GM23338 (cell line): ENCODE data around the gene OR4D1. TPM values are rescaled to one million over a fixed set of nuclear protein-coding genes. Genes with fewer than 3 reads are reported as not detected.

Experiments used
- ATAC-seq: fragments of 200-7000 bp; cut with Tn5 transposase; 3 replicates; pipeline ENCODE4 v1.9.1; 2020
- DNase-seq: peaks from one replicate; pipeline ENCODE4 v3.0.0-alpha.2; 2015; ENCODE audit warnings: low spot score
- H2AFZ ChIP-seq: fragments of 200-600 bp; sonication (generic); 2 replicates; pipeline ENCODE4 v1.8.0; 2016; ENCODE audit warnings: antibody characterized with exemption, mild to moderate bottlenecking, moderate library complexity
- H3F3A ChIP-seq: fragments of 200-600 bp; sonication (generic); replicated peaks from 2 replicates; pipeline ENCODE4 v1.8.0; 2017; ENCODE audit warnings: antibody characterized with exemption, mixed run types, low read depth
- H3K27ac ChIP-seq: fragments of 200-600 bp; sonication (generic); 2 replicates; pipeline ENCODE4 v1.6.1; 2016; ENCODE audit warnings: low read depth
- H3K27me3 ChIP-seq: fragments of 200-600 bp; sonication (generic); 2 replicates; pipeline ENCODE4 v1.8.0; 2016; ENCODE audit warnings: mild to moderate bottlenecking, mixed run types, moderate library complexity; ENCODE audit not compliant: insufficient read depth
- H3K36me3 ChIP-seq: fragments of 200-600 bp; sonication (generic); 2 replicates; pipeline ENCODE4 v1.8.0; 2016; ENCODE audit warnings: mild to moderate bottlenecking; ENCODE audit not compliant: insufficient read depth
- H3K4me1 ChIP-seq: fragments of 200-600 bp; sonication (generic); 2 replicates; pipeline ENCODE4 v1.8.0; 2016; ENCODE audit warnings: mild to moderate bottlenecking, moderate library complexity; ENCODE audit not compliant: insufficient read depth
- H3K4me2 ChIP-seq: fragments of 200-600 bp; sonication (generic); 2 replicates; pipeline ENCODE4 v1.7.1; 2017; ENCODE audit warnings: mixed run types
- H3K4me3 ChIP-seq: fragments of 200-600 bp; sonication (generic); 2 replicates; pipeline ENCODE4 v1.6.1; 2016; ENCODE audit warnings: mixed run types
- H3K79me2 ChIP-seq: fragments of 200-600 bp; sonication (generic); replicated peaks from 2 replicates; pipeline ENCODE4 v1.8.0; 2017; ENCODE audit warnings: mild to moderate bottlenecking; ENCODE audit not compliant: insufficient read depth
- H3K9me2 ChIP-seq: fragments of 200-600 bp; sonication (generic); 2 replicates; pipeline ENCODE4 v1.8.0; 2017; ENCODE audit not compliant: insufficient read depth
- H4K20me1 ChIP-seq: fragments of 200-600 bp; sonication (generic); replicated peaks from 2 replicates; pipeline ENCODE4 v1.8.0; 2017; ENCODE audit warnings: mild to moderate bottlenecking; ENCODE audit not compliant: insufficient read depth
- H3K27ac Mint-ChIP-seq: 2 replicates; pipeline ENCODE4 v1.8.0; 2020; ENCODE audit warnings: inconsistent platforms, mild to moderate bottlenecking, moderate library complexity, mixed read lengths
- H3K27me3 Mint-ChIP-seq: 3 replicates; pipeline ENCODE4 v1.8.0; 2022; ENCODE audit warnings: low read depth, mild to moderate bottlenecking, moderate library complexity, mixed read lengths, inconsistent platforms; ENCODE audit not compliant: insufficient read depth, poor library complexity
- H3K36me3 Mint-ChIP-seq: 3 replicates; pipeline ENCODE4 v1.8.0; 2021; ENCODE audit warnings: low read depth, mild to moderate bottlenecking, inconsistent platforms, moderate library complexity, mixed read lengths
- H3K4me1 Mint-ChIP-seq: 3 replicates; pipeline ENCODE4 v1.8.0; 2020; ENCODE audit warnings: mild to moderate bottlenecking, inconsistent platforms, mixed read lengths
- H3K4me3 Mint-ChIP-seq: 3 replicates; pipeline ENCODE4 v1.8.0; 2021; ENCODE audit warnings: moderate library complexity, mild to moderate bottlenecking, inconsistent platforms, mixed read lengths
- H3K9me3 Mint-ChIP-seq: 3 replicates; pipeline ENCODE4 v1.8.0; 2020; ENCODE audit warnings: moderate library complexity, mild to moderate bottlenecking, inconsistent platforms, mixed read lengths
- CREB1 ChIP-seq: fragments of 250-450 bp; sonication (Bioruptor Pico); IDR thresholded peaks from 2 replicates; pipeline ENCODE4 v1.5.0; 2020; ENCODE audit warnings: low read depth, mild to moderate bottlenecking, moderate library complexity
- EZH2 ChIP-seq: fragments of 200-600 bp; sonication (generic); IDR thresholded peaks from one replicate; pipeline ENCODE4 v1.8.0; 2017; ENCODE audit warnings: antibody characterized with exemption, mild to moderate bottlenecking, low read depth; ENCODE audit not compliant: unreplicated experiment
- EZH2phosphoT487 ChIP-seq: fragments of 200-600 bp; sonication (generic); IDR thresholded peaks from one replicate; pipeline ENCODE4 v1.8.1; 2018; ENCODE audit warnings: antibody characterized with exemption; ENCODE audit not compliant: unreplicated experiment
- NANOG ChIP-seq: IDR thresholded peaks from 2 replicates; pipeline ENCODE4 v1.6.1; 2016; ENCODE audit warnings: antibody characterized with exemption, borderline replicate concordance
- ZNF114 ChIP-seq: fragments of 250-450 bp; sonication (Bioruptor Pico); IDR thresholded peaks from 2 replicates; pipeline ENCODE4 v1.5.0; 2020; ENCODE audit warnings: mild to moderate bottlenecking, moderate library complexity
- ZNF462 ChIP-seq: fragments of 250-450 bp; sonication (Bioruptor Pico); IDR thresholded peaks from 2 replicates; pipeline ENCODE4 v1.5.0; 2020; ENCODE audit warnings: mild to moderate bottlenecking, moderate library complexity
- polyA plus RNA-seq: library from polyadenylated mRNA; unstranded; fragments of >200 nt; fragmentation: Nextera tagmentation; extraction: Ambion mirVana; gene quantifications from 2 replicates; pipeline ENCODE4 v1.2.1, GENCODE V29; 2016
- total RNA-seq: library from RNA; depleted of rRNA; stranded (reverse); fragments of >200 nt; shearing (Covaris generic); gene quantifications from 2 replicates; pipeline ENCODE4 v1.2.3, GENCODE V29; 2014
- TF ChIP-seq, protein P1 (sequence below), 2 experiments: fragments of 200-600 bp in 1 of 2; sonication (generic) in 1 of 2; conservative IDR thresholded peaks; 2 replicates each; pipeline versions ENCODE4 v1.5.1 to v1.6.1; 2016 to 2017; ENCODE audit warnings: antibody characterized with exemption in 2 of 2, low read depth in 2 of 2, mild to moderate bottlenecking in 2 of 2, moderate library complexity in 1 of 2
- TF ChIP-seq, protein P2 (sequence below): IDR thresholded peaks from 2 replicates; pipeline ENCODE4 v1.6.1; 2016; ENCODE audit warnings: antibody characterized with exemption

OR4D1 gene
- total and polyA plus RNA-seq, 2 experiments from 2014 or later, result 0.10 to 0.50 TPM

DNA sequence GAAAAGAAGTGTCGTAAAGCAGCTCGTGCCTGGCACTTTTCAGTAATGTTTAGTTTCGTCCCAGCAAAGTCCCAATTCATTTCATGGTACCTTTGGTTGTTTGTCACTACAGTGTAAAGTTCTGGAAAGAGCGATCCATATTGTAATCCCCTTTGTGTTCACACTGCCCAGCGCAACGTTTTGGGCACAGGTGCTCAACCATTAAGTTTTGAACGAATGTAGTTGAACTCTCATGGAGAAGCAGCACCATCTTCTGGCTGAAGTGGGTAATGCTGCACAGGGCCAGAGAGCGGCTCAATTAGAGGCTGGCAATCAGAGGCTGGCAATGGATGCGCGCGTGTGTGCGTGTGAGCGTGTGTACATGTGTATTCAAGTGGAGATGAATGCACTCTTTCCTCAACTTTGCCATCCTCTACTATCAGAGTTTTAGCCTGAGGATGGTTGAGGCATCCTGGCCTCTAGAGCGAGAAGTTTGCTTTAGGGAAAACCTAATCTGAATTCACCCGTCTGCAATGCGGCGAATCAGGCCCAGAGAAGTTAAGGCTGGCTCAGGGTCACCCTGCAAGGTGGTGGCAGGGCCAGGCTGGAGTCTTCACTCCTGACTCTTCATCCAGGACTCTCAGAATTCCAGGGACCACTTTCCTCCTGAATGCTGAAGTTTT is 35.1 kb upstream of the OR4D1 start:
- H3K36me3 Mint-ChIP-seq, result no peaks in the 10 kb centered on the region
- Histone ChIP-seq H3K9me2 (no peaks in the 10 kb centered on the region), H3K4me1 (no peaks in the 10 kb centered on the region), H3K27ac (no peak overlapping the region), H3K36me3 (no peaks in the 10 kb centered on the region), H4K20me1 (no peaks in the 10 kb centered on the region), H3K4me3 (no peak overlapping the region), H3K4me2 (no peak overlapping the region), H3K79me2 (no peaks in the 10 kb centered on the region), H3F3A (no peaks in the 10 kb centered on the region), H2AFZ (no peak overlapping the region), H3K27me3 (no peaks in the 10 kb centered on the region)
- peaks cover 5% of the 10 kb centered on the region for H3K27me3 Mint-ChIP-seq
- no peaks in the 10 kb centered on the region for H3K9me3 Mint-ChIP-seq
- H3K4me3 Mint-ChIP-seq, result no peak overlapping the region
- no peak overlapping the region for H3K27ac Mint-ChIP-seq
- ATAC-seq (peak; percentile 91), DNase-seq (peak; percentile 85)
- no peak for TF ChIP-seq ZNF114 (CRISPR knock-in tag)
- TF ChIP-seq, protein P1, sequence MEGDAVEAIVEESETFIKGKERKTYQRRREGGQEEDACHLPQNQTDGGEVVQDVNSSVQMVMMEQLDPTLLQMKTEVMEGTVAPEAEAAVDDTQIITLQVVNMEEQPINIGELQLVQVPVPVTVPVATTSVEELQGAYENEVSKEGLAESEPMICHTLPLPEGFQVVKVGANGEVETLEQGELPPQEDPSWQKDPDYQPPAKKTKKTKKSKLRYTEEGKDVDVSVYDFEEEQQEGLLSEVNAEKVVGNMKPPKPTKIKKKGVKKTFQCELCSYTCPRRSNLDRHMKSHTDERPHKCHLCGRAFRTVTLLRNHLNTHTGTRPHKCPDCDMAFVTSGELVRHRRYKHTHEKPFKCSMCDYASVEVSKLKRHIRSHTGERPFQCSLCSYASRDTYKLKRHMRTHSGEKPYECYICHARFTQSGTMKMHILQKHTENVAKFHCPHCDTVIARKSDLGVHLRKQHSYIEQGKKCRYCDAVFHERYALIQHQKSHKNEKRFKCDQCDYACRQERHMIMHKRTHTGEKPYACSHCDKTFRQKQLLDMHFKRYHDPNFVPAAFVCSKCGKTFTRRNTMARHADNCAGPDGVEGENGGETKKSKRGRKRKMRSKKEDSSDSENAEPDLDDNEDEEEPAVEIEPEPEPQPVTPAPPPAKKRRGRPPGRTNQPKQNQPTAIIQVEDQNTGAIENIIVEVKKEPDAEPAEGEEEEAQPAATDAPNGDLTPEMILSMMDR (conservative IDR thresholded peaks at IDR 0.05; ENCODE audit: low read depth in 2 of 2), result peak; percentile 95 to 99
- no peaks in the 10 kb centered on the region for H3K4me1 Mint-ChIP-seq

DNA sequence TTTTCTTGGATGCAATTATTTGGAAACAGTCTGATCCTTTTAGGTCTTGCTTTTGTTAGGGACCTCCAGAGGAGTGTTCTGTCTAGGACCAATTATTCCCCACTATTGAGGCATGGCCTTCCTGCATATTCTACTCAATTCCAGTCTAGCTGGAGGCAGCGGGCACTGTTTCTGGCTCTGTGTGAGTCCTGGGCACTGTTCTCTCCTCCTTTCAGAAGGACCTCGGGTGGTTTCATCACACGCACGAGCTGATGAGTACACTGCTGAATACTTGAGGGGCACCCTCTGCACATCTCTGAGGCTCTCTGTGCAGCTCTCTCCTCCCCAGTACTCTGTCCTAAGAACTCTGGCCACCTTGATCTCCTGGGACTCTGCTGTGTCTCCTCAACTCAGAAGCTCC is 34.2 kb upstream of the OR4D1 start:
- no peaks in the 10 kb centered on the region for H3K36me3 Mint-ChIP-seq
- TF ChIP-seq, protein P2, sequence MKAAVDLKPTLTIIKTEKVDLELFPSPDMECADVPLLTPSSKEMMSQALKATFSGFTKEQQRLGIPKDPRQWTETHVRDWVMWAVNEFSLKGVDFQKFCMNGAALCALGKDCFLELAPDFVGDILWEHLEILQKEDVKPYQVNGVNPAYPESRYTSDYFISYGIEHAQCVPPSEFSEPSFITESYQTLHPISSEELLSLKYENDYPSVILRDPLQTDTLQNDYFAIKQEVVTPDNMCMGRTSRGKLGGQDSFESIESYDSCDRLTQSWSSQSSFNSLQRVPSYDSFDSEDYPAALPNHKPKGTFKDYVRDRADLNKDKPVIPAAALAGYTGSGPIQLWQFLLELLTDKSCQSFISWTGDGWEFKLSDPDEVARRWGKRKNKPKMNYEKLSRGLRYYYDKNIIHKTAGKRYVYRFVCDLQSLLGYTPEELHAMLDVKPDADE, result no peak
- TF ChIP-seq NANOG (no peak), ZNF462 (CRISPR knock-in tag) (no peak), EZH2 (no peak), EZH2phosphoT487 (no peak), CREB1 (CRISPR knock-in tag) (no peak)
- TF ChIP-seq, protein P1 (conservative IDR thresholded peaks at IDR 0.05; ENCODE audit: low read depth in 2 of 2), result no peak

More for the DNA sequence above, 34.2 kb upstream of the OR4D1 start:
- DNase-seq, result no peak
- Histone ChIP-seq H3K79me2 (no peaks in the 10 kb centered on the region), H3K27me3 (no peaks in the 10 kb centered on the region), H3K4me2 (no peak overlapping the region), H3K4me1 (no peaks in the 10 kb centered on the region), H3K27ac (no peak overlapping the region), H4K20me1 (no peaks in the 10 kb centered on the region), H3K4me3 (no peak overlapping the region), H3K9me2 (no peaks in the 10 kb centered on the region), H3K36me3 (no peaks in the 10 kb centered on the region), H2AFZ (no peak overlapping the region), H3F3A (no peaks in the 10 kb centered on the region)
- no peak for ATAC-seq
- peaks cover 5% of the 10 kb centered on the region for H3K27me3 Mint-ChIP-seq
- H3K4me3 Mint-ChIP-seq, result no peak overlapping the region
- no peaks in the 10 kb centered on the region for H3K9me3 Mint-ChIP-seq
- no peaks in the 10 kb centered on the region for H3K4me1 Mint-ChIP-seq
- H3K27ac Mint-ChIP-seq, result no peak overlapping the region
